ENCODE measurements around the gene USP35.

The USP35 gene

GRCh38 chr11:78251083-78251775 lies 62.5 kb downstream of the USP35 start:
- CTCF ChIA-PET = no interaction called here
- POLR2A ChIA-PET = no interaction called here
- DNase-seq (ENCODE audit: extremely low spot score) = no peak
- TF ChIP-seq SP1 (IDR thresholded peaks at IDR 0.05) (no peak), FOXM1 (IDR thresholded peaks at IDR 0.05; ENCODE audit: borderline replicate concordance) (no peak), LEF1 (IDR thresholded peaks at IDR 0.05; ENCODE audit: borderline replicate concordance) (no peak), FOXA1 (IDR thresholded peaks at IDR 0.05) (no peak), HDGF (IDR thresholded peaks at IDR 0.05; ENCODE audit: borderline replicate concordance) (no peak), L3MBTL2 (conservative IDR thresholded peaks at IDR 0.05) (no peak), ARNT (IDR thresholded peaks at IDR 0.05) (no peak), ELF4 (IDR thresholded peaks at IDR 0.05) (no peak), CTBP1 (IDR thresholded peaks at IDR 0.05; ENCODE audit: borderline replicate concordance) (no peak), PKNOX1 (IDR thresholded peaks at IDR 0.05) (no peak), TARDBP (IDR thresholded peaks at IDR 0.05) (no peak), SUZ12 (IDR thresholded peaks at IDR 0.05) (no peak), FOXK2 (IDR thresholded peaks at IDR 0.05) (no peak), ZNF384 (IDR thresholded peaks at IDR 0.05) (no peak), BHLHE40 (IDR thresholded peaks at IDR 0.05; ENCODE audit: borderline replicate concordance) (no peak), NFRKB (IDR thresholded peaks at IDR 0.05) (no peak)

GRCh38 chr11:78253797-78254196 lies 65.1 kb downstream of the USP35 start:
- no peak for DNase-seq (ENCODE audit: extremely low spot score)
- ChIA-PET POLR2A (no interaction called here), CTCF (no interaction called here)
- no peak for TF ChIP-seq FOXM1 (IDR thresholded peaks at IDR 0.05; ENCODE audit: borderline replicate concordance)
- TF ChIP-seq FOXA1 (IDR thresholded peaks at IDR 0.05) = no peak
- TF ChIP-seq HDGF (IDR thresholded peaks at IDR 0.05; ENCODE audit: borderline replicate concordance) = no peak
- TF ChIP-seq ZNF384 (IDR thresholded peaks at IDR 0.05) = no peak
- no peak for TF ChIP-seq BHLHE40 (IDR thresholded peaks at IDR 0.05; ENCODE audit: borderline replicate concordance)

GRCh38 chr11:78254268-78254667 lies 65.5 kb downstream of the USP35 start:
- POLR2A ChIA-PET = no interaction called here
- TF ChIP-seq SUZ12 (IDR thresholded peaks at IDR 0.05) (no peak), ELF4 (IDR thresholded peaks at IDR 0.05) (no peak), LEF1 (IDR thresholded peaks at IDR 0.05; ENCODE audit: borderline replicate concordance) (no peak), CTBP1 (IDR thresholded peaks at IDR 0.05; ENCODE audit: borderline replicate concordance) (no peak), TARDBP (IDR thresholded peaks at IDR 0.05) (no peak), ZNF384 (IDR thresholded peaks at IDR 0.05) (no peak), PKNOX1 (IDR thresholded peaks at IDR 0.05) (no peak), FOXM1 (IDR thresholded peaks at IDR 0.05; ENCODE audit: borderline replicate concordance) (no peak), HDGF (IDR thresholded peaks at IDR 0.05; ENCODE audit: borderline replicate concordance) (no peak), FOXK2 (IDR thresholded peaks at IDR 0.05) (no peak), L3MBTL2 (conservative IDR thresholded peaks at IDR 0.05) (no peak), BHLHE40 (IDR thresholded peaks at IDR 0.05; ENCODE audit: borderline replicate concordance) (no peak), FOXA1 (IDR thresholded peaks at IDR 0.05) (no peak), ARNT (IDR thresholded peaks at IDR 0.05) (no peak), SP1 (IDR thresholded peaks at IDR 0.05) (no peak), NFRKB (IDR thresholded peaks at IDR 0.05) (no peak)
- CTCF ChIA-PET = no interaction called here
- DNase-seq (ENCODE audit: extremely low spot score) = no peak

- DNase-seq (ENCODE audit: extremely low spot score) = no peak
- TF ChIP-seq LEF1 (IDR thresholded peaks at IDR 0.05; ENCODE audit: borderline replicate concordance) (no peak), ZNF384 (IDR thresholded peaks at IDR 0.05) (no peak), SUZ12 (IDR thresholded peaks at IDR 0.05) (no peak), NFRKB (IDR thresholded peaks at IDR 0.05) (no peak), SP1 (IDR thresholded peaks at IDR 0.05) (no peak), FOXK2 (IDR thresholded peaks at IDR 0.05) (no peak), HDGF (IDR thresholded peaks at IDR 0.05; ENCODE audit: borderline replicate concordance) (no peak), L3MBTL2 (conservative IDR thresholded peaks at IDR 0.05) (no peak), ARNT (IDR thresholded peaks at IDR 0.05) (no peak), FOXA1 (IDR thresholded peaks at IDR 0.05) (no peak), FOXM1 (IDR thresholded peaks at IDR 0.05; ENCODE audit: borderline replicate concordance) (no peak), TARDBP (IDR thresholded peaks at IDR 0.05) (no peak), BHLHE40 (IDR thresholded peaks at IDR 0.05; ENCODE audit: borderline replicate concordance) (no peak), CTBP1 (IDR thresholded peaks at IDR 0.05; ENCODE audit: borderline replicate concordance) (no peak), ELF4 (IDR thresholded peaks at IDR 0.05) (no peak), PKNOX1 (IDR thresholded peaks at IDR 0.05) (no peak)
- CTCF ChIA-PET = no interaction called here
- POLR2A ChIA-PET = no interaction called here
These were observed 67.2 kb downstream of the USP35 start for GRCh38 chr11:78255919-78256318.

GRCh38 chr11:78256962-78257361 lies 68.2 kb downstream of the USP35 start:
- DNase-seq (ENCODE audit: extremely low spot score) = no peak
- ChIA-PET CTCF (no interaction called here), POLR2A (no interaction called here)
- TF ChIP-seq ELF4 (IDR thresholded peaks at IDR 0.05) = no peak

GRCh38 chr11:78257654-78258053 lies 68.9 kb downstream of the USP35 start:
- POLR2A ChIA-PET = no interaction called here
- CTCF ChIA-PET = no interaction called here
- DNase-seq (ENCODE audit: extremely low spot score) = no peak
- TF ChIP-seq FOXM1 (IDR thresholded peaks at IDR 0.05; ENCODE audit: borderline replicate concordance) = no peak
- TF ChIP-seq CTBP1 (IDR thresholded peaks at IDR 0.05; ENCODE audit: borderline replicate concordance) = no peak
- TF ChIP-seq PKNOX1 (IDR thresholded peaks at IDR 0.05) = no peak
- no peak for TF ChIP-seq HDGF (IDR thresholded peaks at IDR 0.05; ENCODE audit: borderline replicate concordance)
- TF ChIP-seq SP1 (IDR thresholded peaks at IDR 0.05) = no peak
- TF ChIP-seq ZNF384 (IDR thresholded peaks at IDR 0.05) = no peak
- no peak for TF ChIP-seq ARNT (IDR thresholded peaks at IDR 0.05)
- no peak for TF ChIP-seq BHLHE40 (IDR thresholded peaks at IDR 0.05; ENCODE audit: borderline replicate concordance)
- no peak for TF ChIP-seq FOXK2 (IDR thresholded peaks at IDR 0.05)
- no peak for TF ChIP-seq ELF4 (IDR thresholded peaks at IDR 0.05)
- TF ChIP-seq TARDBP (IDR thresholded peaks at IDR 0.05) = no peak
- TF ChIP-seq LEF1 (IDR thresholded peaks at IDR 0.05; ENCODE audit: borderline replicate concordance) = no peak
- no peak for TF ChIP-seq FOXA1 (IDR thresholded peaks at IDR 0.05)
- TF ChIP-seq NFRKB (IDR thresholded peaks at IDR 0.05) = no peak
- TF ChIP-seq SUZ12 (IDR thresholded peaks at IDR 0.05) = no peak
- TF ChIP-seq L3MBTL2 (conservative IDR thresholded peaks at IDR 0.05) = no peak
